ENCODE results near the gene DOC2B.

Gene DOC2B

DNA sequence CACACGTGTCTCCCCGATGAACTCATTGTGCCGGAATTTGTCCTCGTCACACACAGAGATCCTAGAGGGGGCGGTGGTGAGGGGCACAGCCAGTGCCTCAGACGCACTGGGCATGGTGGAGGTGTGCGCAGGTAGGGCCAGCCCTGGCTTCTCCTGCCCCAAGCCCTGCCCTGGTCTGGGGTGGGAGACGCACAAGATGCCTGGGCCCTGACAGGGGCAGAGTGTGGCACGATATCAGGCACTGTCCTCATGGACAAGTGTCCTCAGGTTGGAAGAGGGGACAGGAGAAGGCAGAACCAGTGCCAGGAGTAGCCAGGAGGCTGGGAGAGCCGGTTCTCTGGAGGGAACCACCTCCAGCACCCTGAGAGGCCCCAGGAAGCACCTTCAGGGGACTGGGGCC, 20.0 kb downstream of the DOC2B start:
- no peaks in the 10 kb centered on the region for H3K9me2 ChIP-seq (ENCODE audit: low read depth, low read length)
- TF ChIP-seq, protein P1, sequence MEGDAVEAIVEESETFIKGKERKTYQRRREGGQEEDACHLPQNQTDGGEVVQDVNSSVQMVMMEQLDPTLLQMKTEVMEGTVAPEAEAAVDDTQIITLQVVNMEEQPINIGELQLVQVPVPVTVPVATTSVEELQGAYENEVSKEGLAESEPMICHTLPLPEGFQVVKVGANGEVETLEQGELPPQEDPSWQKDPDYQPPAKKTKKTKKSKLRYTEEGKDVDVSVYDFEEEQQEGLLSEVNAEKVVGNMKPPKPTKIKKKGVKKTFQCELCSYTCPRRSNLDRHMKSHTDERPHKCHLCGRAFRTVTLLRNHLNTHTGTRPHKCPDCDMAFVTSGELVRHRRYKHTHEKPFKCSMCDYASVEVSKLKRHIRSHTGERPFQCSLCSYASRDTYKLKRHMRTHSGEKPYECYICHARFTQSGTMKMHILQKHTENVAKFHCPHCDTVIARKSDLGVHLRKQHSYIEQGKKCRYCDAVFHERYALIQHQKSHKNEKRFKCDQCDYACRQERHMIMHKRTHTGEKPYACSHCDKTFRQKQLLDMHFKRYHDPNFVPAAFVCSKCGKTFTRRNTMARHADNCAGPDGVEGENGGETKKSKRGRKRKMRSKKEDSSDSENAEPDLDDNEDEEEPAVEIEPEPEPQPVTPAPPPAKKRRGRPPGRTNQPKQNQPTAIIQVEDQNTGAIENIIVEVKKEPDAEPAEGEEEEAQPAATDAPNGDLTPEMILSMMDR (IDR thresholded peaks at IDR 0.05; ENCODE audit: low read length) = no peak
- no peak for TF ChIP-seq EZH2 (IDR thresholded peaks at IDR 0.05; ENCODE audit: borderline replicate concordance, low read length)

DNA sequence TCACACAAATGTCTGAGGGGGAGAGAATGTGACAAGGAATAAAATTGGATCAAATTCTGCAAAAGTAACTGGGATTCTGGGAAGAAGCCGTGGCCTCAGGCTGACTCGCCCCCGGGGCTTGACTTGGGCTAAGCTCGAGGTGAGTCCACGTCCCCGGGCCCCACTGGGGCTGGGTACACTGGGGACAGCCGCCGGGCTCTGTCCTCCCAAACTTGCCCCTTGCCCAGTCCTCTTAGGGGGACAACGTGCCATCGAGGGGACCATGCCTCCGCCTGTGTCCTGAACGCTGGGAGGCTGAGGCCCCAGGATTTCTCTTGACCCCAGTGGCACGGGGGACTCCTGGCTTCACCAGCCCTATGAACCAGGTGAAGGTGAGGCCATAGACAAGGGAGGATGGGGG, 21.1 kb downstream of the DOC2B start:
- Histone ChIP-seq H2AFZ (ENCODE audit: low read length) (no peak overlapping the region), H3K4me2 (ENCODE audit: low read length) (no peak overlapping the region), H3K4me3 (ENCODE audit: low read depth, low read length, poor library complexity, severe bottlenecking) (no peak overlapping the region), H4K20me1 (ENCODE audit: insufficient read depth, low read length) (no peaks in the 10 kb centered on the region), H3K9me3 (ENCODE audit: low read length) (no peaks in the 10 kb centered on the region), H3K9ac (ENCODE audit: low read length) (no peak overlapping the region), H3K79me2 (ENCODE audit: insufficient read depth, low read length) (no peaks in the 10 kb centered on the region), H3K27ac (ENCODE audit: low read depth, low read length, poor library complexity, severe bottlenecking) (no peak overlapping the region), H3K27me3 (ENCODE audit: insufficient read depth, low read length) (no peaks in the 10 kb centered on the region; the same call in 1 of the 2 replicates), H3K4me1 (ENCODE audit: insufficient read depth, low read length, severe bottlenecking) (no peaks in the 10 kb centered on the region), H3F3A (ENCODE audit: insufficient read depth, low read length) (no peaks in the 10 kb centered on the region), H3K36me3 (ENCODE audit: insufficient read depth, low read length) (no peaks in the 10 kb centered on the region), H3K9me2 (ENCODE audit: low read depth, low read length) (no peaks in the 10 kb centered on the region)
- TF ChIP-seq, protein P1 (IDR thresholded peaks at IDR 0.05; ENCODE audit: low read length) = no peak
- no peak for TF ChIP-seq EZH2 (IDR thresholded peaks at IDR 0.05; ENCODE audit: borderline replicate concordance, low read length)

More for the DNA sequence above, 20.0 kb downstream of the DOC2B start:
- Histone ChIP-seq H3K4me3 (ENCODE audit: low read depth, low read length, poor library complexity, severe bottlenecking) (no peak overlapping the region), H2AFZ (ENCODE audit: low read length) (no peak overlapping the region), H3K9ac (ENCODE audit: low read length) (no peak overlapping the region), H4K20me1 (ENCODE audit: insufficient read depth, low read length) (no peaks in the 10 kb centered on the region), H3K79me2 (ENCODE audit: insufficient read depth, low read length) (no peaks in the 10 kb centered on the region), H3K36me3 (ENCODE audit: insufficient read depth, low read length) (no peaks in the 10 kb centered on the region), H3F3A (ENCODE audit: insufficient read depth, low read length) (no peaks in the 10 kb centered on the region), H3K4me1 (ENCODE audit: insufficient read depth, low read length, severe bottlenecking) (no peaks in the 10 kb centered on the region), H3K4me2 (ENCODE audit: low read length) (no peak overlapping the region), H3K9me3 (ENCODE audit: low read length) (no peaks in the 10 kb centered on the region), H3K27ac (ENCODE audit: low read depth, low read length, poor library complexity, severe bottlenecking) (no peak overlapping the region), H3K27me3 (ENCODE audit: insufficient read depth, low read length) (no peaks in the 10 kb centered on the region; the same call in 1 of the 2 replicates)

DNA sequence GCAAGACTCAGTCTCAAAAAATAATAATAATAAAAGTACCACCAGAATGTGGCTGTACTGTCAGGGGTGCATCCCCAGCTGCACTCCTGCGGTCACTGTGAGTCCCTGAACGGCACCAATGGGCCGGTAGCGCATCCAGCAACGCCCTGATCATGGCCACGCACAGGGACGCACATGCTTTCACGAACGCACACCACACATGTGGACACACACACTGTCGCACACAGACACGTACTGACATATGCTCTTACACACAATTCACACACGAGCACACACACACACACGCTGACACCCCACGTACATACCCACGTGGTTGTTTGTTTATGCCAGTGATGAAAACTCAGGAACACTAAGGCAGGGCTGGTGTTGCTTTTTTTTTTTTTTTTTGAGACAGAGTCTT, 21.8 kb downstream of the DOC2B start:
- H3K27ac ChIP-seq (ENCODE audit: low read depth, low read length, poor library complexity, severe bottlenecking) = no peak overlapping the region
- H3F3A ChIP-seq (ENCODE audit: insufficient read depth, low read length) = no peaks in the 10 kb centered on the region
- H3K79me2 ChIP-seq (ENCODE audit: insufficient read depth, low read length) = no peaks in the 10 kb centered on the region
- H3K9ac ChIP-seq (ENCODE audit: low read length) = no peak overlapping the region
- no peaks in the 10 kb centered on the region for H3K4me1 ChIP-seq (ENCODE audit: insufficient read depth, low read length, severe bottlenecking)
- no peaks in the 10 kb centered on the region for H3K9me3 ChIP-seq (ENCODE audit: low read length)
- no peaks in the 10 kb centered on the region for H3K9me2 ChIP-seq (ENCODE audit: low read depth, low read length)
- no peak overlapping the region for H2AFZ ChIP-seq (ENCODE audit: low read length)
- no peaks in the 10 kb centered on the region for H3K36me3 ChIP-seq (ENCODE audit: insufficient read depth, low read length)
- H3K27me3 ChIP-seq (ENCODE audit: insufficient read depth, low read length) = no peaks in the 10 kb centered on the region; the same call in 1 of the 2 replicates
- H3K4me2 ChIP-seq (ENCODE audit: low read length) = no peak overlapping the region
- TF ChIP-seq EZH2 (IDR thresholded peaks at IDR 0.05; ENCODE audit: borderline replicate concordance, low read length) = no peak
- TF ChIP-seq, protein P1 (IDR thresholded peaks at IDR 0.05; ENCODE audit: low read length) = no peak
- no peaks in the 10 kb centered on the region for H4K20me1 ChIP-seq (ENCODE audit: insufficient read depth, low read length)
- no peak overlapping the region for H3K4me3 ChIP-seq (ENCODE audit: low read depth, low read length, poor library complexity, severe bottlenecking)

Measured in OCI-LY1 (cell line).